Naive thymus-derived CD4-positive, alpha-beta T cell (primary cell): ENCODE data around the gene ICAM3. TPM values are rescaled to one million over a fixed set of nuclear protein-coding genes. Genes with fewer than 3 reads are reported as not detected.
"Not testable (repeated sequence)": the region's sequence is repeated elsewhere in the genome, so short reads cannot be mapped to it uniquely, and the experiment has no call there.

ENCODE experiments used
- ATAC-seq: fragments of 150-1000 bp; cut with Tn5 transposase; 2 replicates; pipeline ENCODE4 v1.10.0; 2021; ENCODE audit warnings: mild to moderate bottlenecking, moderate library complexity
- CTCF ChIA-PET: fragments of 350-600 bp; sonication (Branson Sonifier 250); formaldehyde crosslinking; loops from one replicate; lab custom pipeline; 2021; ENCODE audit warnings: antibody characterized with exemption; lab: Charles Lee
- POLR2A ChIA-PET: fragments of 350-600 bp; sonication (Branson Sonifier 250); formaldehyde crosslinking; loops from one replicate; lab custom pipeline; 2021; ENCODE audit warnings: antibody characterized with exemption, inconsistent platforms; lab: Charles Lee
- DNase-seq, 9 donors: peaks; one replicate each; pipeline versions ENCODE4 v3.0.0 to v3.0.0-alpha.2; 2020 to 2022; ENCODE audit warnings: mixed read lengths in 1 of 9
- H3K27ac ChIP-seq: one replicate; pipeline ENCODE4 v1.7.0; 2013; ENCODE audit warnings: mild to moderate bottlenecking, low read depth, low read length, moderate library complexity
- H3K27me3 ChIP-seq, 2 donors: one replicate each; pipeline ENCODE4 v1.7.0; 2013; ENCODE audit warnings: low read length in 2 of 2, mild to moderate bottlenecking in 2 of 2, moderate library complexity in 2 of 2; ENCODE audit not compliant: control insufficient read depth in 2 of 2, insufficient read depth in 2 of 2
- H3K36me3 ChIP-seq, 3 experiments: 1 replicate in 2 of 3; 2 replicates in 1 of 3; pipeline ENCODE4 v1.7.0; 2013; ENCODE audit warnings: low read length in 3 of 3, mild to moderate bottlenecking in 3 of 3, moderate library complexity in 1 of 3; ENCODE audit not compliant: insufficient read depth in 3 of 3, control insufficient read depth in 2 of 3
- H3K4me1 ChIP-seq, 2 donors: one replicate each; pipeline ENCODE4 v1.7.0; 2013; ENCODE audit warnings: low read length in 2 of 2, mild to moderate bottlenecking in 2 of 2, moderate library complexity in 1 of 2; ENCODE audit not compliant: control insufficient read depth in 2 of 2, insufficient read depth in 2 of 2
- H3K4me3 ChIP-seq: 2 replicates; pipeline ENCODE4 v1.7.0; 2013; ENCODE audit warnings: mild to moderate bottlenecking, low read length
- H3K9me3 ChIP-seq, 3 experiments: 1 replicate in 2 of 3; 2 replicates in 1 of 3; pipeline ENCODE4 v1.7.0; 2013; ENCODE audit warnings: low read length in 3 of 3; ENCODE audit not compliant: control insufficient read depth in 2 of 3
- H3K27ac Mint-ChIP-seq, 9 donors: one replicate each; pipeline ENCODE4 v1.8.0; 2020 to 2022; ENCODE audit warnings: mixed read lengths in 9 of 9, mild to moderate bottlenecking in 8 of 9, moderate library complexity in 5 of 9, inconsistent platforms in 2 of 9
- H3K27me3 Mint-ChIP-seq, 5 donors: one replicate each; pipeline ENCODE4 v1.8.0; 2021 to 2022; ENCODE audit warnings: mixed read lengths in 5 of 5, mild to moderate bottlenecking in 1 of 5
- H3K36me3 Mint-ChIP-seq, 5 donors: one replicate each; pipeline ENCODE4 v1.8.0; 2020 to 2022; ENCODE audit warnings: mixed read lengths in 5 of 5, mild to moderate bottlenecking in 3 of 5, inconsistent platforms in 1 of 5
- H3K4me1 Mint-ChIP-seq, 7 donors: one replicate each; pipeline ENCODE4 v1.8.0; 2020 to 2022; ENCODE audit warnings: mixed read lengths in 7 of 7, mild to moderate bottlenecking in 3 of 7, inconsistent platforms in 1 of 7
- H3K4me3 Mint-ChIP-seq, 10 donors: one replicate each; pipeline ENCODE4 v1.8.0; 2020 to 2022; ENCODE audit warnings: mild to moderate bottlenecking in 10 of 10, mixed read lengths in 10 of 10, moderate library complexity in 6 of 10, inconsistent platforms in 2 of 10
- H3K9me3 Mint-ChIP-seq, 11 donors: one replicate each; pipeline ENCODE4 v1.8.0; 2020 to 2022; ENCODE audit warnings: mixed read lengths in 11 of 11, mild to moderate bottlenecking in 4 of 11, inconsistent platforms in 1 of 11, moderate library complexity in 1 of 11
- intact Hi-C, 2 donors: fragments of 100-400 bp; cut with micrococcal nuclease; formaldehyde crosslinking; loops; one replicate each; pipeline ENCODE4 v1.15.1; 2023
- polyA plus RNA-seq, 2 donors: library from polyadenylated mRNA; unstranded; fragments of 300-500 nt; fragmentation: Illumina TruSeq; gene quantifications; one replicate each; pipeline ENCODE4 v1.2.3, GENCODE V29; 2021
- total RNA-seq, 6 experiments: library from RNA in 5 of 6; stranded (reverse) in 5 of 6; gene quantifications; 1 replicate in 5 of 6; 2 replicates in 1 of 6; pipeline ENCODE4 v1.2.3 and lab custom pipeline; 2021 to 2026

ICAM3 gene
- total and polyA plus RNA-seq, 7 experiments from 2014 or later, result 165 to 244 (median 195) TPM

- POLR2A ChIA-PET, result interaction anchor here (0.7 to 0.9 kb wide), 2 partner anchors 14 to 24 kb away, joined by 3 to 4 read pairs; no protein-coding TSS in a partner anchor
- peaks cover 4 to 70% (median 10%) of the 10 kb centered on the region in 3 experiments for H3K36me3 ChIP-seq
- H3K9me3 ChIP-seq, H3K4me1 ChIP-seq, H3K27me3 Mint-ChIP-seq, intact Hi-C loops, H3K9me3 Mint-ChIP-seq, H3K27ac Mint-ChIP-seq, H3K4me1 Mint-ChIP-seq, H3K27me3 ChIP-seq, H3K27ac ChIP-seq, H3K4me3 Mint-ChIP-seq, DNase-seq, ATAC-seq, H3K4me3 ChIP-seq: not testable (repeated sequence)
- H3K36me3 Mint-ChIP-seq, result peaks cover 0 to 19% (median 9%) of the 10 kb centered on the region in 5 donors
- CTCF ChIA-PET, result interaction anchor here (0.7 kb wide), 1 partner anchor 70 kb away, joined by 3 read pairs; no protein-coding TSS in a partner anchor
Measured at GRCh38 chr19:10366950-10367512, 27.6 kb upstream of the ICAM3 start.

DNA sequence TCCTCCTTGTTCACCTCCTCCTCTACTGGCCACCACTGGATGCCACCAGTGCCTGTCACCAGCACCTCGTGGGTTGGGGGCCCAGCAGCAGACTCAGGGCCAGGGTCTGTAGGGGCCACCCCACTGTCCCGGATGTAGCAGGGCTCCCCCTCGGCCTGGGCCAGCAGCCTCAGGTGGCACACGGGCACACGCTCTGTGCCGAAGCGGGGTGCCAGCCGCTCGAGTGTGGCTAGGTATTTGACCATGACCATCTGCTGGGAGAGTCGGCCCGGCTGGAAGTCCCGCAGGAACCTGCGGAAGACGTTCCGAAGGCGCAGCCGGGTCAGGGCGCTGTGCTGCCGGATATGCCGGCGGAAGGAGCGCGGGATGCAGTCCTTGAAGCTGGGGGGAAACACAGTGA is 26.1 kb upstream of the ICAM3 start:
- POLR2A ChIA-PET, result no interaction called here
- peaks cover 0 to 8% (median 0%) of the 10 kb centered on the region in 7 donors for H3K4me1 Mint-ChIP-seq
- peaks cover 4 to 81% (median 13%) of the 10 kb centered on the region in 3 experiments for H3K36me3 ChIP-seq
- H3K4me1 ChIP-seq, result no peaks in the 10 kb centered on the region
- H3K4me3 ChIP-seq, result no peak overlapping the region
- no peak overlapping the region for H3K27ac ChIP-seq
- CTCF ChIA-PET, result no interaction called here
- no peaks in the 10 kb centered on the region for H3K9me3 Mint-ChIP-seq
- H3K9me3 ChIP-seq, result no peaks in the 10 kb centered on the region
- no peaks in the 10 kb centered on the region for H3K27me3 ChIP-seq
- DNase-seq (no peak), ATAC-seq (no peak)
- H3K27ac Mint-ChIP-seq, result no peak overlapping the region
- intact Hi-C loops, result no loop called here
- no peaks in the 10 kb centered on the region for H3K27me3 Mint-ChIP-seq
- H3K36me3 Mint-ChIP-seq, result peaks cover 0 to 24% (median 9%) of the 10 kb centered on the region in 5 donors
- no peak overlapping the region for H3K4me3 Mint-ChIP-seq

DNA sequence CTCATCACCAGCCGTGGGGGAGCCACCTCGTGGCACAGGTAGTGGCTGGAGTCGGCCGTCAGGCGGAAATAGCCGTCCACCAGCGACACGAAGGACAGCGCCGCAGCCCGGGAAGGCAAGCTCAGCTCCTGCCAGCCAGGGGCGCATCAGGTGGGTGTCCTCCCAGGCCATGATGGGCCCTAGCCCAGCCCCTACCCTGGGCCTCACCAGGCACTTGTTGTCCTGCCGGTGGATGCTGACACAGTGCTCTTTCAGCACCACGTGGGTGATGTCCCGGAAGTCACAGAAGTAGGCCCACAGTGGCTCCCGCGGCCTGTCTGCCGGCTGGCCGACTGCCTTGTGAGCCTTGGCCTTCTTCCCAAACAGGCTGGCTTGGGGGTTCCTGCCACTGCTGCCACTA is 25.2 kb upstream of the ICAM3 start:
- no peak for DNase-seq
- peaks cover 0 to 23% (median 8%) of the 10 kb centered on the region in 5 donors for H3K36me3 Mint-ChIP-seq
- H3K27ac ChIP-seq, result no peak overlapping the region
- no peak overlapping the region for H3K4me3 ChIP-seq
- peaks cover 4 to 87% (median 13%) of the 10 kb centered on the region in 3 experiments for H3K36me3 ChIP-seq
- H3K4me1 ChIP-seq, result no peaks in the 10 kb centered on the region
- ATAC-seq, result no peak
- no peaks in the 10 kb centered on the region for H3K27me3 ChIP-seq
- H3K4me1 Mint-ChIP-seq, result peaks cover 0 to 8% (median 0%) of the 10 kb centered on the region in 7 donors
- ChIA-PET CTCF (no interaction called here), POLR2A (no interaction called here)
- H3K27me3 Mint-ChIP-seq, result no peaks in the 10 kb centered on the region
- no peaks in the 10 kb centered on the region for H3K9me3 Mint-ChIP-seq
- no peak overlapping the region for H3K27ac Mint-ChIP-seq
- H3K9me3 ChIP-seq, result no peaks in the 10 kb centered on the region
- H3K4me3 Mint-ChIP-seq, result no peak overlapping the region
- intact Hi-C loops, result no loop called here

DNA sequence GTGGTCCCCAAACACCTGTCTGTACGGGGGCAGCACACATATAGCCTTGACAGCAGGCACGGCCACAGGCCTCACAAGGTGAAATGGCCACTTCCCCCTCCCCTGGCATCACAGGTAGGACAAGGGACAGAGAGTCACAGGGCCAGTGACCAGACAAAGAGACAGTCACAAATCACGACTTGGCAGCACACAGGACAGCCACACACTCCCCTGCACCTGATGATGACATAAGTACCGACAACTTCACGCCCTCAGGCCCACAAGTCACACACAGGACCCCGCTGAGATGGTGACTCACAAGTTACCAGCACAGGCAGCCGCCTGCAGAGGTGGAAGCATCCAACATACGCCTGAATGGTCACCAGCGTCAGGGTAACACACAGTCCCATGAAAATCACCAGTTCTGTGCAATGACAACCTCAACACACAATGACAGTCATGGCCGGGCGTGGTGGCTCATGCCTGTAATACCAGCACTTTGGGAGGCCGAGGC is 24.4 kb upstream of the ICAM3 start:
- peaks cover 0 to 3% (median 0%) of the 10 kb centered on the region in 7 donors for H3K4me1 Mint-ChIP-seq
- POLR2A ChIA-PET, result no interaction called here
- H3K27ac Mint-ChIP-seq, result no peak overlapping the region
- H3K27me3 ChIP-seq, result no peaks in the 10 kb centered on the region
- H3K36me3 Mint-ChIP-seq, result peaks cover 0 to 24% (median 8%) of the 10 kb centered on the region in 5 donors
- DNase-seq (no peak), ATAC-seq (no peak)
- intact Hi-C loops, result no loop called here
- no peaks in the 10 kb centered on the region for H3K27me3 Mint-ChIP-seq
- H3K4me3 Mint-ChIP-seq, result no peak overlapping the region
- H3K9me3 ChIP-seq, result no peaks in the 10 kb centered on the region
- no peak overlapping the region for H3K27ac ChIP-seq
- H3K4me3 ChIP-seq, result no peak overlapping the region
- H3K4me1 ChIP-seq, result no peaks in the 10 kb centered on the region
- CTCF ChIA-PET, result no interaction called here
- peaks cover 0 to 88% (median 13%) of the 10 kb centered on the region in 3 experiments for H3K36me3 ChIP-seq
- H3K9me3 Mint-ChIP-seq, result no peaks in the 10 kb centered on the region

- no peaks in the 10 kb centered on the region for H3K4me1 ChIP-seq
- peaks cover 0 to 92% (median 8%) of the 10 kb centered on the region in 3 experiments for H3K36me3 ChIP-seq
- intact Hi-C loops, result no loop called here
- no peaks in the 10 kb centered on the region for H3K27me3 ChIP-seq
- H3K4me3 Mint-ChIP-seq, result no peak overlapping the region
- DNase-seq, result no peak
- ATAC-seq, result no peak
- ChIA-PET CTCF (no interaction called here), POLR2A (interaction anchor here (0.7 kb wide), 1 partner anchor 17 kb away, joined by 3 read pairs; no protein-coding TSS in a partner anchor)
- H3K9me3 ChIP-seq, result no peaks in the 10 kb centered on the region
- no peak overlapping the region for H3K27ac ChIP-seq
- H3K27ac Mint-ChIP-seq, result no peak overlapping the region
- no peaks in the 10 kb centered on the region for H3K27me3 Mint-ChIP-seq
- H3K4me1 Mint-ChIP-seq, result peaks cover 0 to 3% (median 0%) of the 10 kb centered on the region in 7 donors
- no peak overlapping the region for H3K4me3 ChIP-seq
- H3K9me3 Mint-ChIP-seq, result no peaks in the 10 kb centered on the region
- H3K36me3 Mint-ChIP-seq, result peaks cover 0 to 24% (median 8%) of the 10 kb centered on the region in 5 donors
Measured at GRCh38 chr19:10362259-10362658, 22.8 kb upstream of the ICAM3 start.

DNA sequence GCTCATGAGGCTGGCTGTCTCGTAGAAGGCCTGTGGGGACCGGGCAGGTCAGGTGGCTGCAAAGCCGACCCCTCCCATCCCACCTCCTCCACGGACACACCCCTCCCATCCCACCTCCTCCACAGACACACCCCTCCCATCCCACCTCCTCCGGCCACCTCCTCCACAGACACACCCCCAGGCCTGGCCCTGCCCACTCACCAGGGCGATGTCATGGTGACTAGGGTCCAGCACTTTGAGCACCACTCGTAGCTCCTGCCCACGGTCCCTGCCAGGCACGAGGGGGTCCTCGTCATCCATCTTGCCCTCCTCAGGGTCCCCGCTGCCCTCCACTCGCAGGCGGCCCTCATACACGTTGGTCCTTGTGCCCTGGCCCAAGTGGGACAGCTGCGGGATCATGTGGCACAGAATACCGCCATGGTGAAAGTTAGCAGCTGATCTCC is 22.2 kb upstream of the ICAM3 start:
- Histone ChIP-seq H3K27ac (no peak overlapping the region), H3K4me1 (no peaks in the 10 kb centered on the region), H3K36me3 (peaks cover 0 to 96% (median 8%) of the 10 kb centered on the region in 3 experiments), H3K9me3 (no peaks in the 10 kb centered on the region), H3K27me3 (no peaks in the 10 kb centered on the region), H3K4me3 (no peak overlapping the region)
- no peaks in the 10 kb centered on the region for H3K27me3 Mint-ChIP-seq
- peaks cover 0 to 3% (median 0%) of the 10 kb centered on the region in 7 donors for H3K4me1 Mint-ChIP-seq
- ChIA-PET POLR2A (interaction anchor here (0.7 kb wide), 1 partner anchor 17 kb away, joined by 3 read pairs; no protein-coding TSS in a partner anchor), CTCF (no interaction called here)
- no peaks in the 10 kb centered on the region for H3K9me3 Mint-ChIP-seq
- ATAC-seq (no peak), DNase-seq (no peak)
- peaks cover 0 to 21% (median 8%) of the 10 kb centered on the region in 5 donors for H3K36me3 Mint-ChIP-seq
- H3K4me3 Mint-ChIP-seq, result no peak overlapping the region
- intact Hi-C loops, result no loop called here
- H3K27ac Mint-ChIP-seq, result peak overlapping the region in 1 of 9 donors; percentile 60
